D341Med (cell line): Measurements from ENCODE around the gene POP4.
"Not testable (repeated sequence)": the region's sequence is repeated elsewhere in the genome, so short reads cannot be mapped to it uniquely, and the experiment has no call there.

Experiments used
- DNase-seq: peaks from one replicate; pipeline ENCODE4 v3.0.0; 2012; ENCODE audit warnings: low spot score

POP4 gene, protein sequence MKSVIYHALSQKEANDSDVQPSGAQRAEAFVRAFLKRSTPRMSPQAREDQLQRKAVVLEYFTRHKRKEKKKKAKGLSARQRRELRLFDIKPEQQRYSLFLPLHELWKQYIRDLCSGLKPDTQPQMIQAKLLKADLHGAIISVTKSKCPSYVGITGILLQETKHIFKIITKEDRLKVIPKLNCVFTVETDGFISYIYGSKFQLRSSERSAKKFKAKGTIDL

GRCh38 chr19:29605653-29606419 lies at the start of gene POP4:
TSS of gene POP4 (plus strand) at chr19:29606283. CDS start at chr19:29606319, 36 bp downstream.
- peak; percentile 99 for DNase-seq

GRCh38 chr19:29559110-29559509 lies 47.0 kb upstream of the POP4 start:
- DNase-seq = not testable (repeated sequence)

DNA sequence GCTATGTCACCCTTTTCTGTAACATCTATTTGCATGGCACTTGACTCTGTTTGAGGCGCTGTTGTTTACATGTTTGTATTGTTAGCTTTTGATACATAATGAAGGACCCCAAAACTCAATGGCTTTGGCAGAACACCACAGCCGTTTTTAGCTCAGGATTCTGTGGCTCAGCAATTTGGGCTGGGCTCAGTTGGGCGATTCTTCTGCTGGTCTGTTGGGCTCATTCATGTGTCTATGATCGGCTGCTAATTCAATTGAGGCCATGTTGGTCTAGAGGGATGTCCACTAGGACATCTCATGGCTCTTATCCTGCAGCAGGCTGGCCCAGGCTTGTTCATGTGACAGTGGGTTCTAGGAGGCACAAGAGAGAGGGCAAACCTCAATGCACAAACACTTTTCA lies 46.3 kb upstream of the POP4 start:
- no peak for DNase-seq

DNA sequence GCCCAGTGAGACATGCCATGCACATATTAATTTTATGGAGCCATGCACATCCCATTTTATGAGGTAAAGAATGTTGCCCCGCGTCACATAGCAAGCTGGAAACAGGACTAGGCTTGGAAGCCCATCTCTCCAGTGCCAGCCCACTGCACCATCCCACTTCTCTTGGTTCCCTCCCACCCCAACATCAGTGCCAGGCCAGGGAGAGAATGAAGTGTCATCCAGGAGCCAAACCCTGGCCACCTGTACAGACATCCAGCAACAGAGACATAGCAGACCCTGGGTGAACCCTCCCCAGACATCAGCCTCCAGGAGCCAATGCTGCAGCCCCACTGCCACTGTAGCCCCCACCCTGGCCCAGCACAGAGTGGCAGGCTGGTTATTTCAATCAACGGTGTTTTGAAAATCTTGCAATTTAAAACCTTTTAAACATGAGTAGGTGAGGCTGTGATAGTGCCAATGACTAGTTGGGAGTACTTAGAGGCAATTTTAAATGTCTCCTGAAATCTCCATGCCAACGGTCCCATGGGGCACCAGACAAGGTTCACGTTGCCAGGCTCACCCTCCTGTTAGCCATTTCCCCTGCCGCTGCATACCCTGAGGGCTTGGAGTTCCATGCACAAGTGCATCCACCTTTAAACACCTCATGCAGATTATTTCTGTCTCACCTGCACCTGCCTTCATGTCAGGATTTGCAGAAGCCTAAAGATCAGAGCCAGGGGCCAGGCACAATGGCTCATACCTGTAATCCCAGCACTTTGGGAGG lies 45.6 kb upstream of the POP4 start:
- no peak for DNase-seq

GRCh38 chr19:29561601-29562000 lies 44.5 kb upstream of the POP4 start:
- DNase-seq = no peak

GRCh38 chr19:29562299-29563297 lies 43.5 kb upstream of the POP4 start:
- no peak for DNase-seq

GRCh38 chr19:29563486-29564101 lies 42.5 kb upstream of the POP4 start:
- DNase-seq = no peak

DNA sequence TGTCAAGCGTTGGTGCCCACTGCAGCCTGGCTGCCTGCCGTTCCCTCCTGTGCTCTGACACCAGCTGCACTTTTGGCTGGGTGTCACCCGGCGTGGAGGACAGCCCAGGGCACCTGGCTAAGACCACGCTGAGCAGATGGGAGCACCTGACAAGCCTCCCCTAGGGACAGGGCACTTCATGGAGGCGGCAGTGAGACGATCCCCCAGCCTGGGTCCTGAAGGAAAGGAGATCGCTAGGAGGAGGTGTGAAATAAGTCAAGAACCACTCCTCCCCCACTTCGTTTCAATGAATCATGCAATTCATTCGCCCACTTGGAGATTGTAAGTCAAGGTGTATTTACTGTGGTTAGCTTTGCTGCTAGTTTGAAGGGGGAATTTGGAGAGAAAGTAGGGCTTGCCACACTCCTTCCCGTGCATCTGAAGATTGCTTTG lies 41.5 kb upstream of the POP4 start:
- DNase-seq = no peak

GRCh38 chr19:29565171-29565570 lies 40.9 kb upstream of the POP4 start:
- no peak for DNase-seq

DNA sequence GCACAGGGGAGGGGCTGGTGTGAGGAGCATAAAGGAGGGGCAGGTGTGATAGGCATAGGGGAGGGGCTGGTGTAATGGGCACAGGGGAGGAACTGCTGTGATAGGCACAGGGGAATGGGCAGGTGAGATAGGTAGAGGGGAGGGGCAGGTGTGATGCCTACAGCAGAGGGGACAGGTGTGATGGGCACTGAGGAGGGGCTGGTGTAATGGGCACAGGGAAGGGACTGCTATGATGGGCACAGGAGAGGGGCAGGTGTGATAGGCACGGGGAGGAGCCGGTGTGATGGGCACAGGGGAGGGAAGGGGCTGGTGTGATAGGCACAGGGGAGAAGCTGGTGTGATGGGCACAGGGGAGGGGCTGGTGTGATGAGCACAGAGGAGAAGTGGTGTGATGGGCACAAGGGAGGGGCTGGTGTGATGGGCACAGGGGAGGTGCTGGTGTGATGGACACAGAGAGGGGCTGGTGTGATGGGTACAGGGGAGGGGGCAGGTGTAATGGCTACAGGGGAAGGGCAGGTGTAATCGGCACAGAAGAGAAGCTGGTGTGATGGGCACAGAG lies 39.5 kb upstream of the POP4 start:
- no peak for DNase-seq

DNA sequence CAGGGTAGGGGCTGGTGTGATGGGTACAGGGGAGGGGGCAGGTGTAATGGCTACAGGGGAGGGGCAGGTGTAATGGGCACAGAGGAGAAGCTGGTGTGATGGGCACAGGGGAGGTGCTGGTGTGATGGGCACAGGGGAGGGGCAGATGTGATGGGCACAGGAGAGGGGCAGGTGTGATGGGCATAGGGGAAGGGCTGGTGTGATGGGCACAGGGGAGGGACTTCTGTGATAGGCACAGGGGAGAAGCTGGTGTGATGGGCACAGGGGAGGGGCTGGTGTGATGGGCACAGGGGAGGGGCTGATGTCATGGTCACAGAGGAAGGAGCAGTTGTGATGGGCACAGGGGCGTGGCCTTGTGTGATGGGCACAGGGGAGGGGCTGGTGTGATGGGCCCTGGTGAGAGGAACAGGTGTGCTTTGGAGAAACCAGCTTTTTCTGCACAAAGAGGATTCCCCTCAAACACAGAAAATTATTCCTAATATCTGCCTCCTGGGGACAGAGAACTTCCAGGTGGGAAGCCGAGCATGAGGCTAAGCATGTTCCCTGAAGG lies 38.6 kb upstream of the POP4 start:
- DNase-seq = no peak

GRCh38 chr19:29568036-29569025 lies 37.8 kb upstream of the POP4 start:
- no peak for DNase-seq

GRCh38 chr19:29569038-29569911 lies 36.8 kb upstream of the POP4 start:
- no peak for DNase-seq

DNA sequence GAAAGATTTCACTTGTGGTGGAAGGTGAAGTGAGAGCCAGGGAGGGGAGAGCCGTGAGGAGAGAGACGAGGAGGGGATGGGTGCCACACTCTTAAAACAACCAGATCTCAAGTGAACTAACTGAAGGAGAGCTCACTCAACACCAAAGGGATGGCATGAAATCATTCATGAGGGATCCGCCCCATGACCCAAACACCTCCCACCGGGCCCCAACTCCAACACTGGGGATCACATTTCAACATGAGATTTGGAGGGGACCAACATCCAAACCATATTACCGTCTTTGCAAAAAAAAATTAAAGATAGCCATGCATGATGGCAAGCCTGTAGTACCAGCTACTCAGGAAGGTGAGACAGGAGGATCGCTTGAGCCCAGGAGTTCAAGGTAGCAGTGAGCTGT lies 34.9 kb upstream of the POP4 start:
- no peak for DNase-seq

- no peak for DNase-seq
These were observed 32.6 kb upstream of the POP4 start for GRCh38 chr19:29573486-29573885.

DNA sequence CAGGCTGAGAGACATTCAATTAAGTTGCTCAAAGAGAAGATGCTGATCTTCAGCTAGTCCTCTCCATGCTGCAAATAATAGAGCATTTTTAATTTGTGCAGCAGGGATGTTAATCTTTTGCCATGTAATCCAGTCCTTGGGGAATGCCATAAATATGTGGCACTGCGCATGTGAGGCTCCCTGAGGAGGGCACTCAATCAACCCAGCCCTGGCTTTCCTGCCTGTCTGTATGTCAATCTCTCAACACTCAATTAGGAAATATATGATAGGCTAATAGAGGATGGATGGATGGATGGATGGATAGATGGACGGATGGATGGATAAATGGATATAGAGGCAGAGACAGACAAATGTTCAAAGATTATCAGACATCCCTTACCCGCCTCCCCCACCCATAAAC lies 31.6 kb upstream of the POP4 start:
- peak; percentile 72 for DNase-seq

DNA sequence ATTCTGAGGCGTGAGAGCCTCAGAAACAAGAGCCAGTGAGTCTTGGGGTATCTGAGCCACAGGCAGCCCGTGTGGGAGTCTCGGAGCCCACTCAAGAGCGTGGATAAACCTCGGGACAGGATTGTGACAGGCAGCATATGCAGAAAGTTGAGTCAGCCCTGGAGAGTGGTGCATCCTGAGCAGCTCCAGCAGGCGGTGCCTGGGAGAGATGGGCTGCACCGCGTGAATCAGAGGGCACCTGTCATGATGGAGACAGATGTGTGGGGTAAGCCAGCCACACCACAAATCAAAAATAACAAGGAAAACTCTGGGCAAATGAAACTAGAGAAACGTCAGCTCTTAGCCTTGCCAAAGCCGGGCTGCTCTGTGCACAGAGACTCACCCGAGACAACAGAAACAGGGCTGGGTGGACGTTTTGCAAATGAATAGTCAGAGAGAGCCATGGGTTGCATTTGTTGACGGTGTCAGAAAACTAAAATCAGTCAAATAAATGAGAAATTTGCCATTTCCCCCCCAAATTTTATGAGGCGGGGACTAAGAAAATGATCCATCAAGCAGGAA lies 30.0 kb upstream of the POP4 start:
- no peak for DNase-seq
